GM06990 (cell line): Measurements from ENCODE around the gene TRIM44.

Experiments
- DNase-seq: peaks from one replicate; pipeline ENCODE4 v3.0.0-alpha.2; 2011; ENCODE audit not compliant: insufficient read length; ENCODE audit errors: extremely low read depth
- H3K27me3 ChIP-seq: replicated peaks from 2 replicates; pipeline ENCODE4 v1.6.0; 2011; ENCODE audit warnings: low read length; ENCODE audit not compliant: control insufficient read depth, insufficient read depth
- H3K36me3 ChIP-seq: 2 replicates; pipeline ENCODE4 v1.5.1; 2011; ENCODE audit warnings: low read length; ENCODE audit not compliant: control insufficient read depth, insufficient read depth
- H3K4me3 ChIP-seq: replicated peaks from 2 replicates; pipeline ENCODE4 v1.5.1; 2011; ENCODE audit warnings: low read depth, mild to moderate bottlenecking, control low read depth, low read length
- TF ChIP-seq, protein P1 (sequence below): IDR thresholded peaks from 2 replicates; pipeline ENCODE4 v1.5.1; 2011; ENCODE audit warnings: low read length, control low read depth, mild to moderate bottlenecking, inconsistent platforms; ENCODE audit not compliant: insufficient read depth, poor library complexity, severe bottlenecking

Gene TRIM44

GRCh38 chr11:35677904-35678303, 15.3 kb downstream of the TRIM44 start:
- Histone ChIP-seq H3K27me3 (no peaks in the 10 kb centered on the region), H3K4me3 (no peak overlapping the region), H3K36me3 (no peaks in the 10 kb centered on the region)
- TF ChIP-seq, protein P1, sequence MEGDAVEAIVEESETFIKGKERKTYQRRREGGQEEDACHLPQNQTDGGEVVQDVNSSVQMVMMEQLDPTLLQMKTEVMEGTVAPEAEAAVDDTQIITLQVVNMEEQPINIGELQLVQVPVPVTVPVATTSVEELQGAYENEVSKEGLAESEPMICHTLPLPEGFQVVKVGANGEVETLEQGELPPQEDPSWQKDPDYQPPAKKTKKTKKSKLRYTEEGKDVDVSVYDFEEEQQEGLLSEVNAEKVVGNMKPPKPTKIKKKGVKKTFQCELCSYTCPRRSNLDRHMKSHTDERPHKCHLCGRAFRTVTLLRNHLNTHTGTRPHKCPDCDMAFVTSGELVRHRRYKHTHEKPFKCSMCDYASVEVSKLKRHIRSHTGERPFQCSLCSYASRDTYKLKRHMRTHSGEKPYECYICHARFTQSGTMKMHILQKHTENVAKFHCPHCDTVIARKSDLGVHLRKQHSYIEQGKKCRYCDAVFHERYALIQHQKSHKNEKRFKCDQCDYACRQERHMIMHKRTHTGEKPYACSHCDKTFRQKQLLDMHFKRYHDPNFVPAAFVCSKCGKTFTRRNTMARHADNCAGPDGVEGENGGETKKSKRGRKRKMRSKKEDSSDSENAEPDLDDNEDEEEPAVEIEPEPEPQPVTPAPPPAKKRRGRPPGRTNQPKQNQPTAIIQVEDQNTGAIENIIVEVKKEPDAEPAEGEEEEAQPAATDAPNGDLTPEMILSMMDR = no peak
- no peak for DNase-seq

GRCh38 chr11:35678471-35678870, 15.9 kb downstream of the TRIM44 start:
- no peak overlapping the region for H3K4me3 ChIP-seq
- H3K36me3 ChIP-seq = no peaks in the 10 kb centered on the region
- no peak for DNase-seq
- no peaks in the 10 kb centered on the region for H3K27me3 ChIP-seq
- TF ChIP-seq, protein P1 = no peak

DNA sequence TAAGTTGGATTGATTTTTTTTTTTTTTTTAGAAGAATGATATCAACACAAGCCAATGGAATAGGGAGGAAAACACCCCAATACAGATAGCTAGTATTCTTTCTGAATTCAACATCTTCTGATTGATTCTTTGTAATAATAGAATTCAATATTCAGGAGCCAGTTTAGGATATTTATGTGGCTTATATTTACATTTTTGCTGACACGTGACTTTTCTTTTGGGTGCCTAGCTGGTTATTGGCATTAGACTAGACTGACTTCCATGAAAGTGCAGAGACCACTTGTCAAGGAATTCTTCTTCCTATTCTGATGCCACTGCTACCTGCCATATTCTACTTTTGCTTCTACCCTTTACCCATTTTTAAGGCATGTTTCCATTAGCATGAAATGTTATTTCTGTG, 16.4 kb downstream of the TRIM44 start:
- Histone ChIP-seq H3K36me3 (no peaks in the 10 kb centered on the region), H3K4me3 (no peak overlapping the region), H3K27me3 (no peaks in the 10 kb centered on the region)
- TF ChIP-seq, protein P1 = no peak
- no peak for DNase-seq

GRCh38 chr11:35680506-35680905, 17.9 kb downstream of the TRIM44 start:
- no peak for DNase-seq
- TF ChIP-seq, protein P1 = no peak
- Histone ChIP-seq H3K27me3 (no peaks in the 10 kb centered on the region), H3K36me3 (no peaks in the 10 kb centered on the region), H3K4me3 (no peak overlapping the region)

GRCh38 chr11:35681163-35681767, 18.7 kb downstream of the TRIM44 start:
- TF ChIP-seq, protein P1 = no peak
- H3K36me3 ChIP-seq = no peaks in the 10 kb centered on the region
- no peak overlapping the region for H3K4me3 ChIP-seq
- no peaks in the 10 kb centered on the region for H3K27me3 ChIP-seq
- peak; percentile 33 for DNase-seq
